Measurements from ENCODE around the gene DLG2.

DNA sequence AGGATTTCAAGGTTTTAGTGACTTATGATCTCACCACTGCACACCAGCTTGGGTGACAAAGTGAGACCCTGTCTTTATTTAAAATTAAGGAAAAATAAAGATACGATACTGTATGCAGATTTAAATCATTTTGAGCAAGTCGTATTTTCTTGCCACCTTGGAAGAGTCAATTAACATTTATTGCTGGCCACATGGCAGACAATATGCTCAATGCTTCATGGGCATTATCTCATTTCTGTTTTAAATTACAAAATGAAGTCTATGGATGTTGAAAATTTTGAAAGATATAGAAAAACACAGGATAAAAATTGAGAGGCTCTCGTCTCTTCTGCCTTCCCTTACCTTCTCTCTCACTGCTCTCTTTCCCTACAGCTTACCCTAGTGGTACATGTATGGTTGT, 1992.0 kb downstream of the DLG2 start:
- TF ChIP-seq EZH2 (IDR thresholded peaks at IDR 0.05; ENCODE audit: insufficient read depth, low read length) (no peak), CTCF (IDR thresholded peaks at IDR 0.05; ENCODE audit: insufficient read depth, low read depth, low read length) (no peak)
